A673 (cell line): ENCODE results near the gene PRKAG2. TPM values are rescaled to one million over a fixed set of nuclear protein-coding genes. Genes with fewer than 3 reads are reported as not detected.

Experiments
- BruUV-seq: library from RNA; stranded (reverse); fragments of 400-500 nt; replicated peaks from 2 replicates; lab custom pipeline; 2021; lab: Mats Ljungman, UMichigan
- CTCF ChIA-PET: fragments of 300-600 bp; sonication (Branson Sonifier 250); formaldehyde crosslinking; loops from one replicate; lab custom pipeline; 2022; ENCODE audit warnings: antibody characterized with exemption; lab: Charles Lee
- POLR2A ChIA-PET: fragments of 300-600 bp; sonication (Branson Sonifier 250); formaldehyde crosslinking; loops from one replicate; lab custom pipeline; 2022; ENCODE audit warnings: antibody characterized with exemption; ENCODE audit not compliant: low non-redundant PET; lab: Charles Lee
- DNase-seq: peaks from one replicate; pipeline ENCODE4 v3.0.0-alpha.2; 2015; ENCODE audit warnings: low spot score
- H3K27ac ChIP-seq: fragments of 200-600 bp; sonication (generic); 2 replicates; pipeline ENCODE4 v1.5.1; 2016; ENCODE audit warnings: mixed run types, low read depth, mild to moderate bottlenecking, mixed read lengths, antibody characterized with exemption, low read length; ENCODE audit not compliant: poor library complexity, severe bottlenecking
- H3K27me3 ChIP-seq: fragments of 200-600 bp; sonication (generic); replicated peaks from 2 replicates; pipeline ENCODE4 v1.6.1; 2017; ENCODE audit warnings: mixed run types, low read depth, mild to moderate bottlenecking, mixed read lengths, antibody characterized with exemption, low read length; ENCODE audit not compliant: insufficient read depth, poor library complexity
- H3K36me3 ChIP-seq: fragments of 200-600 bp; sonication (generic); 2 replicates; pipeline ENCODE4 v1.6.1; 2016; ENCODE audit warnings: mixed run types, mild to moderate bottlenecking, mixed read lengths, antibody characterized with exemption, low read length; ENCODE audit not compliant: insufficient read depth, poor library complexity, severe bottlenecking
- H3K4me1 ChIP-seq: fragments of 200-600 bp; sonication (generic); 2 replicates; pipeline ENCODE4 v1.6.1; 2017; ENCODE audit warnings: mixed run types, mild to moderate bottlenecking, mixed read lengths, antibody characterized with exemption, low read length; ENCODE audit not compliant: insufficient read depth, poor library complexity, severe bottlenecking
- H3K4me3 ChIP-seq: fragments of 200-600 bp; sonication (generic); 2 replicates; pipeline ENCODE4 v1.5.1; 2016; ENCODE audit warnings: low read depth, mixed run types, mild to moderate bottlenecking, mixed read lengths, low read length; ENCODE audit not compliant: poor library complexity, severe bottlenecking
- H3K9me3 ChIP-seq: fragments of 200-600 bp; sonication (generic); 2 replicates; pipeline ENCODE4 v1.6.1; 2016; ENCODE audit warnings: mixed run types, low read depth, mild to moderate bottlenecking, mixed read lengths, antibody characterized with exemption, low read length; ENCODE audit not compliant: poor library complexity, severe bottlenecking
- EZH2 ChIP-seq: fragments of 200-600 bp; sonication (generic); IDR thresholded peaks from 2 replicates; pipeline ENCODE4 v1.6.1; 2017; ENCODE audit warnings: borderline replicate concordance, low read depth, mild to moderate bottlenecking, mixed read lengths, antibody characterized with exemption, low read length; ENCODE audit not compliant: poor library complexity, severe bottlenecking
- intact Hi-C: fragments of 100-400 bp; cut with micrococcal nuclease; formaldehyde crosslinking; loops from one replicate; pipeline ENCODE4 v1.10.0; 2022; ENCODE audit not compliant: unreplicated experiment
- total RNA-seq: library from RNA; stranded (reverse); gene quantifications from 2 replicates; pipeline ENCODE4 v1.2.3, GENCODE V29; 2021
- TF ChIP-seq, protein P1 (sequence below): fragments of 300-800, 200-600 bp; sonication (generic); conservative IDR thresholded peaks from 2 replicates; pipeline ENCODE4 v1.5.1; 2017; ENCODE audit warnings: low read depth, mild to moderate bottlenecking, antibody characterized with exemption, low read length, moderate library complexity, mixed read lengths

Gene PRKAG2
- total RNA-seq, 1 experiment from 2014 or later: 11.6 TPM

DNA sequence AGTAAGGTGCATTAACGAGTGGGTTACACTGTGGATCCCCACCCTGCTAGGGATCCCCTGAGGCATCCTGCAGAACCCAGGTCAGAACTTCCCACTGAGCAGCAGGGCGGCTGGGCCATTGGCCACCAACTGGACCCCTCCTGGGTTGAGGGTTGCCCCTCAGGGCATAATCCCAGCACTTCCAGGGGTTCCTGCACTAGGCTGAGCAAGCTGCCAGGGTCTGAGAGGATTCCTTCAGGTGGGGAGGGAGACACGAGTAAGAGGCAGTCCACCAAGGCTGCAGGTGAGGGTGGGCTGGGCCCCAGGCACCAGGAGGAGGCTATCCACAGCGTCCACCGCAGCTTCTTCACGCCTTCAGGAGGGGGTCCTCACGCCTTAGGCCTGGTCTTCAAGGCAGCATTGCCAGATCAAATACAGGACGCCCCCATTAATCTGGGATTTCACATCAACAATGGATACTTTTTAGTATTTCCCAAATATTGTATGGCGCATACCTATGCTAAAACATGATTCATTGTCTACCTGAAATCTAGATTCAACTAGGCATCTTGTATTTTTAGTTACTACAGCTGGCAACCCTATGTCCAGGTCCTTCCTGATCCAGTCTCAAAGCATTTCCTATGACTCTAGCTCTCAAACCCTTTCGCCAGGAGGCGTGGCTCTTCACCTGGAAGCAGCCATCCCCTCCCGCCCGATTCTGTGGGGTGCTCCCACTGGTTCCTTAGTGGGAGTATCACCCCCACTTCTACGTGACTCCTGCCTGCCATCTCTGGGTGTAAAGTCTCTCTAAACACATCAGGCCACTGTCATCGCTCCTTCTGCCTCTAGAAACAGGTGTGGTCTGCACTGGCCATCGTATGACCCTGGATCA lies 4.1 kb downstream of the PRKAG2 start:
- BruUV-seq: no TSS peak
- CTCF ChIA-PET: no interaction called here
- intact Hi-C loops: no loop called here
- no peaks in the 10 kb centered on the region for H3K27me3 ChIP-seq
- H3K4me1 ChIP-seq: peaks cover 15% of the 10 kb centered on the region
- TF ChIP-seq, protein P1, sequence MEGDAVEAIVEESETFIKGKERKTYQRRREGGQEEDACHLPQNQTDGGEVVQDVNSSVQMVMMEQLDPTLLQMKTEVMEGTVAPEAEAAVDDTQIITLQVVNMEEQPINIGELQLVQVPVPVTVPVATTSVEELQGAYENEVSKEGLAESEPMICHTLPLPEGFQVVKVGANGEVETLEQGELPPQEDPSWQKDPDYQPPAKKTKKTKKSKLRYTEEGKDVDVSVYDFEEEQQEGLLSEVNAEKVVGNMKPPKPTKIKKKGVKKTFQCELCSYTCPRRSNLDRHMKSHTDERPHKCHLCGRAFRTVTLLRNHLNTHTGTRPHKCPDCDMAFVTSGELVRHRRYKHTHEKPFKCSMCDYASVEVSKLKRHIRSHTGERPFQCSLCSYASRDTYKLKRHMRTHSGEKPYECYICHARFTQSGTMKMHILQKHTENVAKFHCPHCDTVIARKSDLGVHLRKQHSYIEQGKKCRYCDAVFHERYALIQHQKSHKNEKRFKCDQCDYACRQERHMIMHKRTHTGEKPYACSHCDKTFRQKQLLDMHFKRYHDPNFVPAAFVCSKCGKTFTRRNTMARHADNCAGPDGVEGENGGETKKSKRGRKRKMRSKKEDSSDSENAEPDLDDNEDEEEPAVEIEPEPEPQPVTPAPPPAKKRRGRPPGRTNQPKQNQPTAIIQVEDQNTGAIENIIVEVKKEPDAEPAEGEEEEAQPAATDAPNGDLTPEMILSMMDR: no peak
- no peak for TF ChIP-seq EZH2
- POLR2A ChIA-PET: no interaction called here
- no peaks in the 10 kb centered on the region for H3K9me3 ChIP-seq
- H3K4me3 ChIP-seq: no peak overlapping the region
- no peak for DNase-seq
- H3K27ac ChIP-seq: no peak overlapping the region
- no peaks in the 10 kb centered on the region for H3K36me3 ChIP-seq

DNA sequence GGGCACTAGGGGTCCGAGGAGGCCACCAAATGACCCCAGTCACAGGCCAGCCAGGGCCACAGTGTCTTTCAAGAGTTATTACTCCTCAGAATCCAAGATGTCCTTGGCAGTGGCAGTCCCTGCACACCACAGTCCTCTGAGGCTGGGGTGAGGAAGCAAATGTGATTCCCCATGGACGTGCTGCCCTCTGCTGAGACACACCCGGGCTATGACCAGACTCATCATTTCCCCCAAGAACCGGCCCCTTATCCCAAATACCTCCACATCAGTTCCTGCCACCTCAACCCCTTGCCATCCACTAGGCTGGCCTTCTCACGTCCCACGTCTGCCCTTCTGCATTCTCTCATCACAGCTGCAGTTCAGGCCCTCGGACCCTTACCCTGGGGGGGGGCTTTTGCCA lies 5.0 kb downstream of the PRKAG2 start:
- TF ChIP-seq EZH2: no peak
- TF ChIP-seq, protein P1: no peak

DNA sequence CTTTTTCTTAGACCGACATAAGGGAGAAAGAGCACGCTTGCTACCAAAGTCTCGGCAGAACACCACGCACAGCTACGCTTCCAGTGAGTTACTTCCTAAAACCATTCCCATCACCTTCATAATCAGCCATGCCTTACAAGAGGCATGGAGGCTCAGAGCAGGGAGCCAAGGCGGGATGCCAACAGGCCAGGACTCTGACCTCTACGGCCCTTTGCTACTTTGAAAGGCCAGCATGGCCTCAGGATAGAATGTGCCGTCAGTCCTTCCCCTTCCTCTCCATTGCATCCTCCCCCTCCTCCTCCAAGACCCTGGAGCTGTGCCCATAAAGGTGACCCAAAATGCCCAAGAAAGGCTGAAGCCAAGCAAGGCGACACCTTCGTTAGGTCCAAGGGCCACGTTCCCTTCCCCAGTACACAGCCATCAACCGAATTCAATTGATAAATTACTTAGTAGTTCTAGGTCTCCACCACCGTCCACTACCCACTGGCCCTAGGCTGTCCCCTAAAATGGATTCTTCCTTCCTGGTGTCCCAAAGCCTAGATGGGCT lies 5.7 kb downstream of the PRKAG2 start:
- intact Hi-C loops: no loop called here
- Histone ChIP-seq H3K4me3 (no peak overlapping the region), H3K27ac (no peak overlapping the region), H3K9me3 (no peaks in the 10 kb centered on the region), H3K4me1 (peaks cover 16% of the 10 kb centered on the region), H3K36me3 (no peaks in the 10 kb centered on the region), H3K27me3 (no peaks in the 10 kb centered on the region)
- DNase-seq: no peak
- BruUV-seq: no TSS peak
- TF ChIP-seq, protein P1: no peak
- ChIA-PET POLR2A (no interaction called here), CTCF (no interaction called here)

More for the DNA sequence above, 5.0 kb downstream of the PRKAG2 start:
- Histone ChIP-seq H3K27me3 (no peaks in the 10 kb centered on the region), H3K4me1 (peaks cover 16% of the 10 kb centered on the region), H3K27ac (no peak overlapping the region), H3K4me3 (no peak overlapping the region), H3K36me3 (no peaks in the 10 kb centered on the region), H3K9me3 (no peaks in the 10 kb centered on the region)
- POLR2A ChIA-PET: no interaction called here
- intact Hi-C loops: no loop called here
- CTCF ChIA-PET: no interaction called here
- no TSS peak for BruUV-seq
- DNase-seq: no peak
